MCF 10A (cell line): ENCODE measurements around the gene ZNF646. TPM values are rescaled to one million over a fixed set of nuclear protein-coding genes. Genes with fewer than 3 reads are reported as not detected.

Source experiments
- BruUV-seq: library from RNA; stranded (reverse); fragments of 400-500 nt; replicated peaks from 2 replicates; lab custom pipeline; 2021; lab: Mats Ljungman, UMichigan
- CTCF ChIA-PET: fragments of 300-600 bp; sonication (Branson Sonifier 250); formaldehyde crosslinking; extraction: SDS; loops from one replicate; lab custom pipeline; 2021; ENCODE audit warnings: antibody characterized with exemption, inconsistent platforms; lab: Yijun Ruan, JAX
- POLR2A ChIA-PET: fragments of 300-600, 350-650 bp; sonication (Branson Sonifier 250); formaldehyde crosslinking; extraction: SDS; loops from one replicate; lab custom pipeline; 2020; ENCODE audit warnings: antibody characterized with exemption, inconsistent platforms; lab: Yijun Ruan, JAX
- DNase-seq: peaks from one replicate; pipeline ENCODE4 v3.0.0-alpha.2; 2018; ENCODE audit not compliant: unreplicated experiment
- H3K27ac Mint-ChIP-seq: one replicate; pipeline ENCODE4 v1.8.0; 2022; ENCODE audit warnings: mild to moderate bottlenecking, low read depth, mixed read lengths; ENCODE audit not compliant: unreplicated experiment
- H3K27me3 Mint-ChIP-seq: one replicate; pipeline ENCODE4 v1.8.0; 2022; ENCODE audit warnings: mixed read lengths; ENCODE audit not compliant: insufficient read depth, unreplicated experiment
- H3K36me3 Mint-ChIP-seq: one replicate; pipeline ENCODE4 v1.8.0; 2022; ENCODE audit warnings: mild to moderate bottlenecking, moderate library complexity, mixed read lengths; ENCODE audit not compliant: insufficient read depth, unreplicated experiment
- H3K4me1 Mint-ChIP-seq: one replicate; pipeline ENCODE4 v1.8.0; 2022; ENCODE audit warnings: mixed read lengths; ENCODE audit not compliant: insufficient read depth, unreplicated experiment
- H3K4me3 Mint-ChIP-seq: one replicate; pipeline ENCODE4 v1.8.0; 2022; ENCODE audit warnings: mild to moderate bottlenecking, moderate library complexity, mixed read lengths; ENCODE audit not compliant: unreplicated experiment
- H3K9me3 Mint-ChIP-seq: one replicate; pipeline ENCODE4 v1.8.0; 2022; ENCODE audit warnings: mixed read lengths; ENCODE audit not compliant: unreplicated experiment
- intact Hi-C: fragments of 100-400 bp; cut with micrococcal nuclease; formaldehyde crosslinking; loops from 2 replicates; pipeline ENCODE4 v1.14.1; 2022
- total RNA-seq: library from RNA; stranded (reverse); gene quantifications from 2 replicates; pipeline ENCODE4 v1.2.3, GENCODE V29; 2022
- TF ChIP-seq, protein P1 (sequence below): fragments of 200-600 bp; IDR thresholded peaks from one replicate; pipeline ENCODE4 v1.8.0; 2022; ENCODE audit warnings: antibody characterized with exemption, mild to moderate bottlenecking; ENCODE audit not compliant: unreplicated experiment

The ZNF646 gene
- total RNA-seq, 1 experiment from 2014 or later = 12.6 TPM

DNA sequence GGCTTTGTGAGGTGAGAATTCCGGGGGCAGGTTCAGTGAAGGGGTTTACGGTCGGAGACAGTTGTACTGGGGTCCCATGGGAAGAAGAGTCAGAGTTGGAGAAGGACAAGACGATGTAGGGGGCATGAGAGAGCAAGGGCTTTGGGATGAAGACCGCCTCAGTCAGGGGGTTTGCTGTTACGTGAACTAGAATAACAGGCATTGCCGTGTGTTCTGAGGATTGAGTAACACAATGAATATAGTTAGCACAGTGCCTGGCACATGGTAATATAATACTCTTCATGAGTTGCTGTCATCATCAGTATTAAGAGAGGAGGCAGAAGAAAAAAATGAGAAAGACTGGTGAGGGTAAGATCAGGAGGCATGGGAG lies 577 bp downstream of the ZNF646 start:
- Mint-ChIP-seq H3K9me3 (no peaks in the 10 kb centered on the region), H3K4me1 (peaks cover 21% of the 10 kb centered on the region), H3K27ac (peak overlapping the region; percentile 97), H3K4me3 (peak overlapping the region; percentile 97), H3K27me3 (no peaks in the 10 kb centered on the region), H3K36me3 (peaks cover 24% of the 10 kb centered on the region)
- BruUV-seq = no TSS peak
- DNase-seq = no peak
- POLR2A ChIA-PET = interaction anchor here (0.6 to 5.5 kb wide), 23 partner anchors 9 to 378 kb away, joined by 3 to 78 read pairs (median 6); partner anchors contain the start of genes FUS, HSD3B7, KAT8 and PRSS8
- CTCF ChIA-PET = interaction anchor here (1.4 to 2.0 kb wide), 3 partner anchors 67 to 92 kb away, joined by 4 to 8 read pairs (median 8); partner anchors contain the start of gene HSD3B7
- TF ChIP-seq, protein P1, sequence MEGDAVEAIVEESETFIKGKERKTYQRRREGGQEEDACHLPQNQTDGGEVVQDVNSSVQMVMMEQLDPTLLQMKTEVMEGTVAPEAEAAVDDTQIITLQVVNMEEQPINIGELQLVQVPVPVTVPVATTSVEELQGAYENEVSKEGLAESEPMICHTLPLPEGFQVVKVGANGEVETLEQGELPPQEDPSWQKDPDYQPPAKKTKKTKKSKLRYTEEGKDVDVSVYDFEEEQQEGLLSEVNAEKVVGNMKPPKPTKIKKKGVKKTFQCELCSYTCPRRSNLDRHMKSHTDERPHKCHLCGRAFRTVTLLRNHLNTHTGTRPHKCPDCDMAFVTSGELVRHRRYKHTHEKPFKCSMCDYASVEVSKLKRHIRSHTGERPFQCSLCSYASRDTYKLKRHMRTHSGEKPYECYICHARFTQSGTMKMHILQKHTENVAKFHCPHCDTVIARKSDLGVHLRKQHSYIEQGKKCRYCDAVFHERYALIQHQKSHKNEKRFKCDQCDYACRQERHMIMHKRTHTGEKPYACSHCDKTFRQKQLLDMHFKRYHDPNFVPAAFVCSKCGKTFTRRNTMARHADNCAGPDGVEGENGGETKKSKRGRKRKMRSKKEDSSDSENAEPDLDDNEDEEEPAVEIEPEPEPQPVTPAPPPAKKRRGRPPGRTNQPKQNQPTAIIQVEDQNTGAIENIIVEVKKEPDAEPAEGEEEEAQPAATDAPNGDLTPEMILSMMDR = no peak
- intact Hi-C loops = loop anchor here (2.0 kb wide), 1 partner anchor 20 kb away; the partner anchor contains the start of gene VKORC1

DNA sequence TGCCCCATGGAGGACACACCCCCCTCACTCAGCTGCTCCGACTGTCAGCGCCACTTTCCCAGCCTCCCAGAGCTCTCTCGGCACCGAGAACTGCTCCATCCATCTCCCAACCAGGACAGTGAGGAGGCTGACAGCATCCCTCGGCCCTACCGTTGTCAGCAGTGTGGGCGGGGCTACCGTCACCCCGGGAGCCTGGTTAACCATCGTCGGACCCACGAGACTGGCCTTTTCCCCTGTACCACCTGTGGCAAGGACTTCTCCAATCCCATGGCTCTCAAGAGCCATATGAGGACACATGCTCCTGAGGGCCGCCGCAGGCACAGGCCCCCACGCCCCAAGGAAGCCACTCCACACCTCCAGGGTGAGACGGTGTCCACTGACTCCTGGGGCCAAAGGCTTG lies 2.1 kb downstream of the ZNF646 start:
- H3K9me3 Mint-ChIP-seq = no peaks in the 10 kb centered on the region
- H3K4me3 Mint-ChIP-seq = no peak overlapping the region
- TF ChIP-seq, protein P1 = no peak
- POLR2A ChIA-PET = interaction anchor here (0.5 to 5.5 kb wide), 3 partner anchors 17 to 103 kb away, joined by 3 to 78 read pairs (median 4); partner anchors contain the start of genes FUS and VKORC1
- no TSS peak for BruUV-seq
- H3K36me3 Mint-ChIP-seq = peaks cover 20% of the 10 kb centered on the region
- H3K27me3 Mint-ChIP-seq = no peaks in the 10 kb centered on the region
- intact Hi-C loops = no loop called here
- H3K27ac Mint-ChIP-seq = no peak overlapping the region
- CTCF ChIA-PET = interaction anchor here (0.7 to 1.0 kb wide), 3 partner anchors 9 to 383 kb away, joined by 3 to 4 read pairs (median 3); no protein-coding TSS in a partner anchor
- H3K4me1 Mint-ChIP-seq = peaks cover 21% of the 10 kb centered on the region
- no peak for DNase-seq

DNA sequence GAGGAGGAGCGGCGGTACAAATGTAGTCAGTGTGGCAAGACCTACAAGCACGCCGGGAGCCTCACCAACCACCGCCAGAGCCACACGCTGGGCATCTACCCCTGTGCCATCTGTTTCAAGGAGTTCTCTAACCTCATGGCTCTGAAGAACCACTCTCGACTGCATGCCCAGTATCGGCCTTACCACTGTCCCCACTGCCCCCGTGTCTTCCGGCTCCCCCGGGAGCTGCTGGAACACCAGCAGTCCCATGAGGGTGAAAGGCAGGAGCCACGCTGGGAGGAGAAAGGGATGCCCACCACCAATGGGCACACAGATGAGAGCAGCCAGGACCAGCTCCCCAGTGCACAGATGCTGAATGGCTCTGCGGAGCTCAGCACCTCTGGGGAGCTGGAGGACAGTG lies 2.8 kb downstream of the ZNF646 start:
- BruUV-seq = no TSS peak
- no peaks in the 10 kb centered on the region for H3K27me3 Mint-ChIP-seq
- DNase-seq = no peak
- no peaks in the 10 kb centered on the region for H3K9me3 Mint-ChIP-seq
- no peak overlapping the region for H3K27ac Mint-ChIP-seq
- ChIA-PET POLR2A (no interaction called here), CTCF (interaction anchor here (0.6 to 1.1 kb wide), 2 partner anchors 9 to 91 kb away, joined by 3 to 6 read pairs; no protein-coding TSS in a partner anchor)
- H3K36me3 Mint-ChIP-seq = peaks cover 17% of the 10 kb centered on the region
- peaks cover 16% of the 10 kb centered on the region for H3K4me1 Mint-ChIP-seq
- TF ChIP-seq, protein P1 = no peak
- H3K4me3 Mint-ChIP-seq = no peak overlapping the region
- intact Hi-C loops = no loop called here

DNA sequence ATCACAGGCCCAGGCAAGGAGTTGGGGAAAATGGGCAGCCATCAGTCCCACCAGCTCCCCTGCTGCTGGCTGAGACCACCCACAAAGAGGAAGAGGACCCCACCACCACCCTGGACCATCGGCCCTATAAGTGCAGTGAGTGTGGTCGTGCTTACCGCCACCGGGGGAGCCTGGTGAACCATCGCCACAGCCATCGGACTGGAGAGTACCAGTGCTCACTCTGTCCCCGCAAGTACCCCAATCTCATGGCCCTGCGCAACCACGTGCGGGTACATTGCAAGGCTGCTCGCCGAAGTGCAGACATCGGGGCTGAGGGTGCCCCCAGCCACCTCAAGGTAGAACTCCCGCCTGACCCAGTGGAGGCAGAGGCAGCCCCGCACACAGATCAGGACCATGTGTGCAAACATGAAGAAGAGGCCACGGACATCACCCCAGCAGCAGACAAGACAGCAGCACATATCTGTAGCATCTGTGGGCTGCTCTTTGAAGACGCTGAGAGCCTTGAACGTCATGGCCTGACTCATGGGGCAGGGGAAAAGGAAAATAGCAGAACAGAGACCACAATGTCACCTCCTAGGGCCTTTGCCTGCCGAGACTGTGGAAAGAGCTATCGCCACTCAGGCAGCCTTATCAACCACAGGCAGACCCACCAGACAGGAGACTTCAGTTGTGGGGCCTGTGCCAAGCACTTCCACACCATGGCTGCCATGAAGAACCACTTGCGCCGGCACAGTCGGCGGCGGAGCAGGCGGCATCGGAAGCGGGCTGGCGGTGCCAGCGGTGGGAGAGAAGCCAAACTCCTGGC lies 3.6 kb downstream of the ZNF646 start:
- intact Hi-C loops = no loop called here
- H3K36me3 Mint-ChIP-seq = peaks cover 21% of the 10 kb centered on the region
- no TSS peak for BruUV-seq
- no peak overlapping the region for H3K4me3 Mint-ChIP-seq
- no peaks in the 10 kb centered on the region for H3K9me3 Mint-ChIP-seq
- H3K4me1 Mint-ChIP-seq = peaks cover 15% of the 10 kb centered on the region
- TF ChIP-seq, protein P1 = no peak
- no peak overlapping the region for H3K27ac Mint-ChIP-seq
- ChIA-PET CTCF (interaction anchor here (0.6 to 1.1 kb wide), 3 partner anchors 9 to 123 kb away, joined by 3 to 6 read pairs (median 3); no protein-coding TSS in a partner anchor), POLR2A (interaction anchor here (1.2 kb wide), 1 partner anchor 128 kb away, joined by 3 read pairs; no protein-coding TSS in a partner anchor)
- no peaks in the 10 kb centered on the region for H3K27me3 Mint-ChIP-seq
- no peak for DNase-seq
